Fibroblast of lung (primary cell): ENCODE results near the gene FNDC3B.

Experiments used
- EZH2 ChIP-seq: IDR thresholded peaks from 2 replicates; pipeline ENCODE4 v1.5.1; 2012; ENCODE audit warnings: low read length, control low read depth, mild to moderate bottlenecking; ENCODE audit errors: missing control alignments
- TF ChIP-seq, protein P1 (sequence below), 2 donors: IDR thresholded peaks in 1 of 2; conservative IDR thresholded peaks in 1 of 2; 1 replicate in 1 of 2; 2 replicates in 1 of 2; pipeline ENCODE4 v1.5.1; 2011 to 2012; ENCODE audit warnings: low read length in 2 of 2, control low read depth in 1 of 2, inconsistent platforms in 1 of 2, low read depth in 1 of 2, mild to moderate bottlenecking in 1 of 2

DNA sequence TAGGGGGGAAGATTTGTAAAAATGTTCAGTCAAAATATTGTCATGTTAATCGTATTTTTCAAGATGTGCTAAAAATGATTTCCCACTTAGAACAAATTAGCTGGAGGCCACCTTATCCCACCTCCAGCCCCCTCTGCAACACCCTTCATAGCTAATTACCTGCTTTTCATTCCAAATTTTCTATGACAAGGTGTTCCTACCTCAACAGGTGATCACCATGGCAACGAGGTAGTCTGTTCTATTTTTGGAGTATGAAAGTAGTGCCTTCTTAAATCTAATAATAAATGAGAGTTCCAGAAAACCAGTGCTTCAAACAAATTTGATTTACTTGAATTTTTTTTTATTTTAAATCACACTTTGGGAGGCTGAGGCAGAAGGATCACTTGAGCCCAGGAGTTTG lies 149.8 kb downstream of the FNDC3B start:
- TF ChIP-seq, protein P1, sequence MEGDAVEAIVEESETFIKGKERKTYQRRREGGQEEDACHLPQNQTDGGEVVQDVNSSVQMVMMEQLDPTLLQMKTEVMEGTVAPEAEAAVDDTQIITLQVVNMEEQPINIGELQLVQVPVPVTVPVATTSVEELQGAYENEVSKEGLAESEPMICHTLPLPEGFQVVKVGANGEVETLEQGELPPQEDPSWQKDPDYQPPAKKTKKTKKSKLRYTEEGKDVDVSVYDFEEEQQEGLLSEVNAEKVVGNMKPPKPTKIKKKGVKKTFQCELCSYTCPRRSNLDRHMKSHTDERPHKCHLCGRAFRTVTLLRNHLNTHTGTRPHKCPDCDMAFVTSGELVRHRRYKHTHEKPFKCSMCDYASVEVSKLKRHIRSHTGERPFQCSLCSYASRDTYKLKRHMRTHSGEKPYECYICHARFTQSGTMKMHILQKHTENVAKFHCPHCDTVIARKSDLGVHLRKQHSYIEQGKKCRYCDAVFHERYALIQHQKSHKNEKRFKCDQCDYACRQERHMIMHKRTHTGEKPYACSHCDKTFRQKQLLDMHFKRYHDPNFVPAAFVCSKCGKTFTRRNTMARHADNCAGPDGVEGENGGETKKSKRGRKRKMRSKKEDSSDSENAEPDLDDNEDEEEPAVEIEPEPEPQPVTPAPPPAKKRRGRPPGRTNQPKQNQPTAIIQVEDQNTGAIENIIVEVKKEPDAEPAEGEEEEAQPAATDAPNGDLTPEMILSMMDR (conservative IDR thresholded peaks at IDR 0.05 in 1 of 2, IDR thresholded peaks at IDR 0.05 in 1 of 2; ENCODE audit: low read depth in 1 of 2, low read length in 2 of 2), result no peak
- TF ChIP-seq EZH2, result no peak
